ENCODE results near the gene FAM227A.

The FAM227A gene

GRCh38 chr22:38656256-38657044, at the start of gene FAM227A, which contains the start of gene CBY1:
Gene FAM227A (minus strand): TSS chr22:38656392. CDS start chr22:38650168, 6,224 bp downstream.
Gene CBY1 (plus strand): TSS chr22:38656638. CDS start chr22:38668055, 11,417 bp downstream.
- TF ChIP-seq POLR2A (IDR thresholded peaks at IDR 0.05; ENCODE audit: extremely low read depth, insufficient read length) (peak; percentile 59), MAX (IDR thresholded peaks at IDR 0.05; ENCODE audit: low read depth, low read length) (peak; percentile 40), CTCF (IDR thresholded peaks at IDR 0.05; ENCODE audit: low read depth, low read length) (no peak)

GRCh38 chr22:38705235-38706100, 49.3 kb upstream of the FAM227A start, which contains the start of gene GTPBP1:
Gene GTPBP1 (plus strand): TSS chr22:38705944. CDS start chr22:38705956, 12 bp downstream.
- peak; percentile 68 for TF ChIP-seq POLR2A (IDR thresholded peaks at IDR 0.05; ENCODE audit: extremely low read depth, insufficient read length)
- no peak for TF ChIP-seq CTCF (IDR thresholded peaks at IDR 0.05; ENCODE audit: low read depth, low read length)
- TF ChIP-seq MAX (IDR thresholded peaks at IDR 0.05; ENCODE audit: low read depth, low read length): 0 out of 2 replicates have a peak, but pooled peaks have one; percentile 1
- peak; percentile 100 for DNase-seq (ENCODE audit: low read depth)
- peak within 1 kb of the TSS; percentile 96 for H3K4me3 ChIP-seq (ENCODE audit: low read depth, low read length)

More at GRCh38 chr22:38656256-38657044, at the start of gene FAM227A, which contains the start of gene CBY1:
- H3K4me3 ChIP-seq (ENCODE audit: low read depth, low read length): peak within 1 kb of the TSS; percentile 89
- DNase-seq (ENCODE audit: low read depth): peak; percentile 84

- TF ChIP-seq MYC (IDR thresholded peaks at IDR 0.05; ENCODE audit: low read depth, low read length): no peak
- no peak for TF ChIP-seq POLR2A (IDR thresholded peaks at IDR 0.05; ENCODE audit: extremely low read depth, insufficient read length)
- TF ChIP-seq CTCF (IDR thresholded peaks at IDR 0.05; ENCODE audit: low read depth, low read length): no peak
- no peak for TF ChIP-seq MAX (IDR thresholded peaks at IDR 0.05; ENCODE audit: low read depth, low read length)
- peak overlapping the region; percentile 65 for H3K4me3 ChIP-seq (ENCODE audit: low read depth, low read length)
- DNase-seq (ENCODE audit: low read depth): no peak
Measured at GRCh38 chr22:38704654-38705234, 48.6 kb upstream of the FAM227A start.

- no peak; the same call in 1 of the 2 replicates for TF ChIP-seq MYC (IDR thresholded peaks at IDR 0.05; ENCODE audit: low read depth, low read length)
- TF ChIP-seq POLR2A (IDR thresholded peaks at IDR 0.05; ENCODE audit: extremely low read depth, insufficient read length): peak; percentile 88
- TF ChIP-seq MAX (IDR thresholded peaks at IDR 0.05; ENCODE audit: low read depth, low read length): peak; percentile 55
- DNase-seq (ENCODE audit: low read depth): peak; percentile 95
- peak within 1 kb of the TSS; percentile 78 for H3K4me3 ChIP-seq (ENCODE audit: low read depth, low read length)
Measured at GRCh38 chr22:38700789-38701628, 44.8 kb upstream of the FAM227A start, which contains the start of gene JOSD1. Gene JOSD1 (minus strand): TSS chr22:38700943. CDS start chr22:38699987, 956 bp downstream.

DNA sequence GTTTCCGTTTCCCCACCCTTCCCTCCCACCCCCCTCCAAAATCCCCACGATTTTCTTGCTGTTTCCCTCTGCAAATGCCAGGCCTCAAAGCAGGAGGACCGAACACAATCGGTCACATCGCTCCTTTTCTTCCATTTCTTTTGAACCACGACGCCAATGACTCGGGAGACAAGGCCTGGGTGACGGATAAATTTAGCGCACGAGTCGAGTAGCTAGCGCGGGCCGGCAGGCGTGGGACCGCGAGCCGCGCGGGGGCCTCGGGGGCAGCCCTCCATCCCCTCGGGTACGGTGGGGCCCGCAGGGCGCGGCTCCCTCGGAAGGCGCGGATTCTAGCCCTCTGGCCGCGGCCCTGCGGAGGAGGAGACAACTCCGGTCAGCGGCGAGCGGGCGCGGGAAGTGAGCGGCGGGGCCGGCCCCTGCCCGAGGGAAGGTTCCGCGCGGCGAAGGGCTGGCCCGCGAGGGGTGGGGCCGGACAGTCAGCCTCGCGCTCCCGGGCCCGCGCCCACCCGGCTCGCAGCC, 44.1 kb upstream of the FAM227A start:
- no peak for DNase-seq (ENCODE audit: low read depth)

More for the DNA sequence above, 44.1 kb upstream of the FAM227A start:
- TF ChIP-seq MAX (IDR thresholded peaks at IDR 0.05; ENCODE audit: low read depth, low read length): no peak
- no peak for TF ChIP-seq POLR2A (IDR thresholded peaks at IDR 0.05; ENCODE audit: extremely low read depth, insufficient read length)
- TF ChIP-seq CTCF (IDR thresholded peaks at IDR 0.05; ENCODE audit: low read depth, low read length): no peak
- TF ChIP-seq MYC (IDR thresholded peaks at IDR 0.05; ENCODE audit: low read depth, low read length): no peak
- H3K4me3 ChIP-seq (ENCODE audit: low read depth, low read length): peak overlapping the region; percentile 78
